Gastroesophageal sphincter (tissue), 3 donors: ENCODE data around the gene UMPS.

Source experiments
- EP300 ChIP-seq: sonication (generic); formaldehyde crosslinking; IDR thresholded peaks from one replicate; pipeline ENCODE4 v1.6.1; 2017; ENCODE audit warnings: antibody characterized with exemption, mild to moderate bottlenecking
- POLR2A ChIP-seq, 2 donors: fragments of 450-650 bp; IDR thresholded peaks; one replicate each; pipeline ENCODE4 v1.6.1; 2017; ENCODE audit warnings: antibody characterized with exemption in 2 of 2, mild to moderate bottlenecking in 2 of 2, moderate library complexity in 1 of 2
- POLR2AphosphoS5 ChIP-seq: sonication (generic); formaldehyde crosslinking; IDR thresholded peaks from one replicate; pipeline ENCODE4 v1.6.1; 2017; ENCODE audit warnings: antibody characterized with exemption
- TF ChIP-seq, protein P1 (sequence below), 4 experiments: fragments of 200-600 bp in 2 of 4; fragments of 450-650 bp in 2 of 4; sonication (generic) in 1 of 4; IDR thresholded peaks; one replicate each; pipeline ENCODE4 v1.5.1; 2017 to 2019; ENCODE audit warnings: antibody characterized with exemption in 4 of 4, mild to moderate bottlenecking in 2 of 4, moderate library complexity in 2 of 4

DNA sequence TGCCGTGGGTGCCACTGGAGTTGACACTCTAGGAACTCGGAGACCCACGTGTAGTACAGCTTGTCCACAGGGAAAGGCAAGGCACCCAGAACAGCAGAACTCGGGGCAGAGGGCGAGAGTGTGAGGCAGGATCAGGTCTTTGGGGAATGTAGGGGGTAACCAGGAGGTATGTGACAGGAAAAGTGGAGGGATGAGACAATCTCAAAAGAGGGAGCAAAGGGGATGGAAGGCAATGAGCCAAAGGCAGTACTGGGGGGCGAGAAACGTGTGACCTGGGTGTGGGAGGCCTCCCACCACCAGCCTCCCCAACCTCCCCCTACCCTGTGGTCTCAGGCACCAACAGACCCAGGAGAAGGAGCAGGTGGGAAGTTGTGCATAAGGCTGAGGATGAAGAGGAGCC, 48.9 kb downstream of the UMPS start:
- TF ChIP-seq, protein P1, sequence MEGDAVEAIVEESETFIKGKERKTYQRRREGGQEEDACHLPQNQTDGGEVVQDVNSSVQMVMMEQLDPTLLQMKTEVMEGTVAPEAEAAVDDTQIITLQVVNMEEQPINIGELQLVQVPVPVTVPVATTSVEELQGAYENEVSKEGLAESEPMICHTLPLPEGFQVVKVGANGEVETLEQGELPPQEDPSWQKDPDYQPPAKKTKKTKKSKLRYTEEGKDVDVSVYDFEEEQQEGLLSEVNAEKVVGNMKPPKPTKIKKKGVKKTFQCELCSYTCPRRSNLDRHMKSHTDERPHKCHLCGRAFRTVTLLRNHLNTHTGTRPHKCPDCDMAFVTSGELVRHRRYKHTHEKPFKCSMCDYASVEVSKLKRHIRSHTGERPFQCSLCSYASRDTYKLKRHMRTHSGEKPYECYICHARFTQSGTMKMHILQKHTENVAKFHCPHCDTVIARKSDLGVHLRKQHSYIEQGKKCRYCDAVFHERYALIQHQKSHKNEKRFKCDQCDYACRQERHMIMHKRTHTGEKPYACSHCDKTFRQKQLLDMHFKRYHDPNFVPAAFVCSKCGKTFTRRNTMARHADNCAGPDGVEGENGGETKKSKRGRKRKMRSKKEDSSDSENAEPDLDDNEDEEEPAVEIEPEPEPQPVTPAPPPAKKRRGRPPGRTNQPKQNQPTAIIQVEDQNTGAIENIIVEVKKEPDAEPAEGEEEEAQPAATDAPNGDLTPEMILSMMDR (IDR thresholded peaks at IDR 0.05), result no peak
- TF ChIP-seq POLR2AphosphoS5 (no peak), POLR2A (IDR thresholded peaks at IDR 0.05) (no peak), EP300 (no peak)
